SK-N-SH treated with all-trans-retinoic acid at 6 μM for 48 hours (cell line): ENCODE data around the gene UNC5C.

ENCODE experiments used
- ATAC-seq: fragments of 200-7000 bp; cut with Tn5 transposase; 3 replicates; pipeline ENCODE4 v1.9.1; 2020; ENCODE audit warnings: mild to moderate bottlenecking, moderate library complexity
- ARNTL ChIP-seq: fragments of 450-650 bp; formaldehyde crosslinking; IDR thresholded peaks from 2 replicates; pipeline ENCODE4 v1.5.0; 2020; ENCODE audit warnings: low read depth, mild to moderate bottlenecking, moderate library complexity, borderline replicate concordance
- BACH2 ChIP-seq: fragments of 250-450 bp; sonication (Bioruptor Pico); IDR thresholded peaks from 2 replicates; pipeline ENCODE4 v1.9.0; 2021; ENCODE audit warnings: mild to moderate bottlenecking, borderline replicate concordance
- CSDC2 ChIP-seq: fragments of 250-450 bp; sonication (Bioruptor Pico); IDR thresholded peaks from 2 replicates; pipeline ENCODE4 v1.5.0; 2020; ENCODE audit warnings: mild to moderate bottlenecking, moderate library complexity
- ESRRG ChIP-seq: fragments of 250-450 bp; sonication (Bioruptor Pico); IDR thresholded peaks from 2 replicates; pipeline ENCODE4 v1.6.1; 2021; ENCODE audit warnings: mild to moderate bottlenecking
- GLIS3 ChIP-seq: fragments of 250-450 bp; sonication (Bioruptor Pico); IDR thresholded peaks from 2 replicates; pipeline ENCODE4 v1.5.0; 2020; ENCODE audit warnings: mild to moderate bottlenecking, moderate library complexity
- ISL1 ChIP-seq: fragments of 250-450 bp; sonication (Bioruptor Pico); IDR thresholded peaks from 2 replicates; pipeline ENCODE4 v2.1.2; 2022; ENCODE audit warnings: mild to moderate bottlenecking, moderate library complexity
- OSR1 ChIP-seq: fragments of 250-450 bp; sonication (Bioruptor Pico); IDR thresholded peaks from 2 replicates; pipeline ENCODE4 v1.8.0; 2022; ENCODE audit warnings: moderate library complexity, mild to moderate bottlenecking, inconsistent platforms
- PPARA ChIP-seq: fragments of 250-450 bp; sonication (Bioruptor Pico); IDR thresholded peaks from 2 replicates; pipeline ENCODE4 v1.5.0; 2020; ENCODE audit warnings: mild to moderate bottlenecking, borderline replicate concordance
- RARB ChIP-seq: fragments of 250-450 bp; sonication (Bioruptor Pico); IDR thresholded peaks from 2 replicates; pipeline ENCODE4 v1.8.0; 2021; ENCODE audit warnings: mild to moderate bottlenecking, moderate library complexity
- SNAI2 ChIP-seq: fragments of 250-450 bp; sonication (Bioruptor Pico); IDR thresholded peaks from 2 replicates; pipeline ENCODE4 v1.5.0; 2020; ENCODE audit warnings: mild to moderate bottlenecking, moderate library complexity
- TOX ChIP-seq: fragments of 250-450 bp; sonication (Bioruptor Pico); IDR thresholded peaks from 2 replicates; pipeline ENCODE4 v1.8.0; 2021; ENCODE audit warnings: mild to moderate bottlenecking, moderate library complexity, borderline replicate concordance
- ZC3H10 ChIP-seq: fragments of 250-450 bp; sonication (Bioruptor Pico); IDR thresholded peaks from 2 replicates; pipeline ENCODE4 v1.5.1; 2021; ENCODE audit warnings: mild to moderate bottlenecking, moderate library complexity
- ZFP3 ChIP-seq: fragments of 250-450 bp; sonication (Bioruptor Pico); IDR thresholded peaks from 2 replicates; pipeline ENCODE4 v1.5.0; 2020; ENCODE audit warnings: mild to moderate bottlenecking, moderate library complexity
- ZFP30 ChIP-seq: fragments of 450-650 bp; formaldehyde crosslinking; IDR thresholded peaks from 2 replicates; pipeline ENCODE4 v1.5.0; 2022; ENCODE audit warnings: mild to moderate bottlenecking, moderate library complexity
- ZNF565 ChIP-seq: fragments of 450-650 bp; formaldehyde crosslinking; conservative IDR thresholded peaks from 2 replicates; pipeline ENCODE4 v1.5.0; 2020; ENCODE audit warnings: low read depth, mild to moderate bottlenecking, moderate library complexity
- ZNF70 ChIP-seq: fragments of 450-650 bp; formaldehyde crosslinking; IDR thresholded peaks from 2 replicates; pipeline ENCODE4 v1.5.0; 2020; ENCODE audit warnings: mild to moderate bottlenecking, moderate library complexity
- ZNF8 ChIP-seq: fragments of 450-650 bp; formaldehyde crosslinking; IDR thresholded peaks from 2 replicates; pipeline ENCODE4 v1.5.0; 2020; ENCODE audit warnings: mild to moderate bottlenecking, moderate library complexity
- TF ChIP-seq, protein P1 (sequence below): fragments of 250-450 bp; sonication (Bioruptor Pico); IDR thresholded peaks from 2 replicates; pipeline ENCODE4 v1.8.0; 2021; ENCODE audit warnings: low read depth, mild to moderate bottlenecking, moderate library complexity, borderline replicate concordance
- TF ChIP-seq, protein P2 (sequence below): fragments of 250-450 bp; sonication (Bioruptor Pico); IDR thresholded peaks from 2 replicates; pipeline ENCODE4 v1.5.0; 2020; ENCODE audit warnings: mild to moderate bottlenecking, moderate library complexity
- TF ChIP-seq, protein P3 (sequence below): fragments of 250-450 bp; sonication (Bioruptor Pico); IDR thresholded peaks from 2 replicates; pipeline ENCODE4 v1.5.1; 2021; ENCODE audit warnings: mild to moderate bottlenecking, moderate library complexity
- TF ChIP-seq, protein P4 (sequence below): fragments of 250-450 bp; sonication (Bioruptor Pico); IDR thresholded peaks from 2 replicates; pipeline ENCODE4 v1.5.1; 2020; ENCODE audit warnings: low read depth, mild to moderate bottlenecking, moderate library complexity

UNC5C gene

DNA sequence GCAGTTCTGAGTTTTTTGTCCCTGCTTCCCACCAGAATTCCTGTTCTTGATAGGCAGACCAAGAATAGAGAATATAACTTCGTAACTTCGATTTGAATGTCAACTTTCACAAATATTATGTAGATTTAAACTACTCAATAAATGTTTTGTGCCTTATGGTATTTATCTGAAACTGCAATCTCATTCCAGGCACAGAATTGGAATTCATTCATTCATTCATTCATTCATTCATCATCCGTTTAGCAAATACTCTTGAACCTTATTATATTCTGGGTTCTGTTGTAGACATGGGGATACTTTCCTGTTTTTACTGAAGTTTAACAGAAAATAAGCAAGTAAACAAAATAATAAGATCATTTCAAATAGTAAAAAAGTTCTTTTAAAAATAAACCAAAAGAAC, 324.4 kb downstream of the UNC5C start:
- TF ChIP-seq ESRRG (CRISPR knock-in tag), result no peak
- TF ChIP-seq ARNTL (CRISPR knock-in tag), result no peak
- TF ChIP-seq ZNF70 (CRISPR knock-in tag), result no peak
- no peak for TF ChIP-seq CSDC2
- TF ChIP-seq, protein P1, sequence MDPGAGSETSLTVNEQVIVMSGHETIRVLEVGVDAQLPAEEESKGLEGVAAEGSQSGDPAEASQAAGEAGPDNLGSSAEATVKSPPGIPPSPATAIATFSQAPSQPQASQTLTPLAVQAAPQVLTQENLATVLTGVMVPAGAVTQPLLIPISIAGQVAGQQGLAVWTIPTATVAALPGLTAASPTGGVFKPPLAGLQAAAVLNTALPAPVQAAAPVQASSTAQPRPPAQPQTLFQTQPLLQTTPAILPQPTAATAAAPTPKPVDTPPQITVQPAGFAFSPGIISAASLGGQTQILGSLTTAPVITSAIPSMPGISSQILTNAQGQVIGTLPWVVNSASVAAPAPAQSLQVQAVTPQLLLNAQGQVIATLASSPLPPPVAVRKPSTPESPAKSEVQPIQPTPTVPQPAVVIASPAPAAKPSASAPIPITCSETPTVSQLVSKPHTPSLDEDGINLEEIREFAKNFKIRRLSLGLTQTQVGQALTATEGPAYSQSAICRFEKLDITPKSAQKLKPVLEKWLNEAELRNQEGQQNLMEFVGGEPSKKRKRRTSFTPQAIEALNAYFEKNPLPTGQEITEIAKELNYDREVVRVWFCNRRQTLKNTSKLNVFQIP, result no peak
- no peak for TF ChIP-seq PPARA (CRISPR knock-in tag)
- no peak for TF ChIP-seq BACH2 (CRISPR knock-in tag)
- no peak for TF ChIP-seq ZFP3 (CRISPR knock-in tag)
- no peak for TF ChIP-seq TOX (CRISPR knock-in tag)
- TF ChIP-seq ZC3H10 (CRISPR knock-in tag), result no peak
- no peak for TF ChIP-seq ZFP30 (CRISPR knock-in tag)
- no peak for TF ChIP-seq SNAI2 (CRISPR knock-in tag)
- TF ChIP-seq, protein P2, sequence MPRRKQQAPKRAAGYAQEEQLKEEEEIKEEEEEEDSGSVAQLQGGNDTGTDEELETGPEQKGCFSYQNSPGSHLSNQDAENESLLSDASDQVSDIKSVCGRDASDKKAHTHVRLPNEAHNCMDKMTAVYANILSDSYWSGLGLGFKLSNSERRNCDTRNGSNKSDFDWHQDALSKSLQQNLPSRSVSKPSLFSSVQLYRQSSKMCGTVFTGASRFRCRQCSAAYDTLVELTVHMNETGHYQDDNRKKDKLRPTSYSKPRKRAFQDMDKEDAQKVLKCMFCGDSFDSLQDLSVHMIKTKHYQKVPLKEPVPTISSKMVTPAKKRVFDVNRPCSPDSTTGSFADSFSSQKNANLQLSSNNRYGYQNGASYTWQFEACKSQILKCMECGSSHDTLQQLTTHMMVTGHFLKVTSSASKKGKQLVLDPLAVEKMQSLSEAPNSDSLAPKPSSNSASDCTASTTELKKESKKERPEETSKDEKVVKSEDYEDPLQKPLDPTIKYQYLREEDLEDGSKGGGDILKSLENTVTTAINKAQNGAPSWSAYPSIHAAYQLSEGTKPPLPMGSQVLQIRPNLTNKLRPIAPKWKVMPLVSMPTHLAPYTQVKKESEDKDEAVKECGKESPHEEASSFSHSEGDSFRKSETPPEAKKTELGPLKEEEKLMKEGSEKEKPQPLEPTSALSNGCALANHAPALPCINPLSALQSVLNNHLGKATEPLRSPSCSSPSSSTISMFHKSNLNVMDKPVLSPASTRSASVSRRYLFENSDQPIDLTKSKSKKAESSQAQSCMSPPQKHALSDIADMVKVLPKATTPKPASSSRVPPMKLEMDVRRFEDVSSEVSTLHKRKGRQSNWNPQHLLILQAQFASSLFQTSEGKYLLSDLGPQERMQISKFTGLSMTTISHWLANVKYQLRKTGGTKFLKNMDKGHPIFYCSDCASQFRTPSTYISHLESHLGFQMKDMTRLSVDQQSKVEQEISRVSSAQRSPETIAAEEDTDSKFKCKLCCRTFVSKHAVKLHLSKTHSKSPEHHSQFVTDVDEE (CRISPR knock-in tag), result no peak
- TF ChIP-seq, protein P3, sequence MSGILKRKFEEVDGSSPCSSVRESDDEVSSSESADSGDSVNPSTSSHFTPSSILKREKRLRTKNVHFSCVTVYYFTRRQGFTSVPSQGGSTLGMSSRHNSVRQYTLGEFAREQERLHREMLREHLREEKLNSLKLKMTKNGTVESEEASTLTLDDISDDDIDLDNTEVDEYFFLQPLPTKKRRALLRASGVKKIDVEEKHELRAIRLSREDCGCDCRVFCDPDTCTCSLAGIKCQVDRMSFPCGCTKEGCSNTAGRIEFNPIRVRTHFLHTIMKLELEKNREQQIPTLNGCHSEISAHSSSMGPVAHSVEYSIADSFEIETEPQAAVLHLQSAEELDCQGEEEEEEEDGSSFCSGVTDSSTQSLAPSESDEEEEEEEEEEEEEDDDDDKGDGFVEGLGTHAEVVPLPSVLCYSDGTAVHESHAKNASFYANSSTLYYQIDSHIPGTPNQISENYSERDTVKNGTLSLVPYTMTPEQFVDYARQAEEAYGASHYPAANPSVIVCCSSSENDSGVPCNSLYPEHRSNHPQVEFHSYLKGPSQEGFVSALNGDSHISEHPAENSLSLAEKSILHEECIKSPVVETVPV (CRISPR knock-in tag), result no peak
- TF ChIP-seq ISL1 (CRISPR knock-in tag), result no peak
- TF ChIP-seq OSR1 (CRISPR knock-in tag), result no peak
- TF ChIP-seq, all 23 proteins: peak for 0
- ATAC-seq, result no peak

DNA sequence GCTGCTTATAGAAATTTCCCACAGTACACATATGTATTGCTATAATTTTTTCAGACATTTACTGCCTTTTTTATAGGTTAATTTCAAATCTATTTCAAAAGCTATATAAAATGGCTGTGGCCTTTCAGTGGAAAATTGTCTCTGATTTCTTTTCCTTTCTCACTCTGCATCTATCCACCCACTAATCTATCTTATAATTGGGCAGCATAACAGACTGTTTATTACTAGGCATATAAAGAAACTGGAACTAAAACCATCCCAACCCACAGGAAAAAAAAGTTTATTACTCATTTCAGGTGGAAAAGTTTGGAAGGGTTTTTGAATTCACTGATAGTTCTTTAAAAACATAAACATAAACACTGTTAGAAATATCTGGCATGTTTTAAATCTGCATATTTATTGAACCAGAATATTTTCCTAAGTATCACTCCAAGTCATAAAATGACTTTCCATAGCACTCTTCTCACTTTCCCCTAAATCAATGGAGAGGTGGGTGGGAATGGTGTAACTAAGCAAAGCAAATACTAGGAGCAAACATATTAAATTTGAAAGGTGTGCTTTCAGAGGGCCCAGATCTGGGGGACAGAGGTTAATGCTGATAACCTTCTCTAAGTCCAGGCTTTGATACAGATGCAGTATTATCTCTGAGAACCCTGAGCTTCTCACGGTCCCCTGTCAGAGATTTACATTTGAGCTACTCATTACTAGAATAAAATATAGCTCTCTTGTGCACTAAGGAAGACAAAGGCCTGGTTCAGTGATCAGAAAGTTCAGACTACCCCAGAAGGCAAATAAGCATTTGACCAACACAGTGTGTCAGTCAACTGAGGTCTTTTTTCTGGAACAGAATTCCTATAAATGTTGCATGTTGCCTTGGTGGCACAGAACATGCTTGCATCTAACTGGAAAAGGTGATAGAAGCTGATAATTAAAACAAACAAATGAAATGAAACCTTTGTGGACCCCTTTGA, 328.3 kb downstream of the UNC5C start:
- no peak for ATAC-seq
- TF ChIP-seq ZNF565 (CRISPR knock-in tag), result no peak
- TF ChIP-seq ZFP3 (CRISPR knock-in tag), result no peak
- TF ChIP-seq RARB (CRISPR knock-in tag), result no peak

DNA sequence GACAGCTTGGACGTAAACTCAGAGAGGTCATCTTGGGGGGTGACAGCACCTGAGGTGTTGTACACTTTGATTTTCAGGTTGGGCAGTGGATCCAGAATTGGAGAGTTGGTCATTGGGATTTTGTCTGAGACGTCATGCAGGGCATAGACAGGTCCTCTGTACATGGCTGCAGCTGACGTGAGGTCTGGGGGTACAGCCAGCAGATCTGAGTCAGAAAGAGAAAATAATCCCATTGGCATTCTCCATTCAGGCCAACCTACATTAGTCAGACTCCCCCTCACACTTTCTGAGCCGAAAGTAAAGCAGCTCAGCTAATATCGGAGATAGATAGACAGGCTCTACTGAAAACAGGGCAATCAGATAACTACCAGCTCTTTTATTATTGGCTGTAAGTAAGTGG, 329.7 kb downstream of the UNC5C start:
- no peak for TF ChIP-seq BACH2 (CRISPR knock-in tag)
- no peak for TF ChIP-seq ZNF70 (CRISPR knock-in tag)
- no peak for TF ChIP-seq RARB (CRISPR knock-in tag)
- no peak for TF ChIP-seq ZFP30 (CRISPR knock-in tag)
- TF ChIP-seq, protein P4, sequence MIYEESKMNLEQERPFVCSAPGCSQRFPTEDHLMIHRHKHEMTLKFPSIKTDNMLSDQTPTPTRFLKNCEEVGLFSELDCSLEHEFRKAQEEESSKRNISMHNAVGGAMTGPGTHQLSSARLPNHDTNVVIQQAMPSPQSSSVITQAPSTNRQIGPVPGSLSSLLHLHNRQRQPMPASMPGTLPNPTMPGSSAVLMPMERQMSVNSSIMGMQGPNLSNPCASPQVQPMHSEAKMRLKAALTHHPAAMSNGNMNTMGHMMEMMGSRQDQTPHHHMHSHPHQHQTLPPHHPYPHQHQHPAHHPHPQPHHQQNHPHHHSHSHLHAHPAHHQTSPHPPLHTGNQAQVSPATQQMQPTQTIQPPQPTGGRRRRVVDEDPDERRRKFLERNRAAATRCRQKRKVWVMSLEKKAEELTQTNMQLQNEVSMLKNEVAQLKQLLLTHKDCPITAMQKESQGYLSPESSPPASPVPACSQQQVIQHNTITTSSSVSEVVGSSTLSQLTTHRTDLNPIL, result no peak
- TF ChIP-seq ESRRG (CRISPR knock-in tag), result no peak
- TF ChIP-seq ISL1 (CRISPR knock-in tag), result no peak
- TF ChIP-seq GLIS3, result no peak
- no peak for TF ChIP-seq SNAI2 (CRISPR knock-in tag)
- no peak for TF ChIP-seq ZC3H10 (CRISPR knock-in tag)
- no peak for TF ChIP-seq ZNF8 (CRISPR knock-in tag)
- ATAC-seq, result peak; percentile 71

DNA sequence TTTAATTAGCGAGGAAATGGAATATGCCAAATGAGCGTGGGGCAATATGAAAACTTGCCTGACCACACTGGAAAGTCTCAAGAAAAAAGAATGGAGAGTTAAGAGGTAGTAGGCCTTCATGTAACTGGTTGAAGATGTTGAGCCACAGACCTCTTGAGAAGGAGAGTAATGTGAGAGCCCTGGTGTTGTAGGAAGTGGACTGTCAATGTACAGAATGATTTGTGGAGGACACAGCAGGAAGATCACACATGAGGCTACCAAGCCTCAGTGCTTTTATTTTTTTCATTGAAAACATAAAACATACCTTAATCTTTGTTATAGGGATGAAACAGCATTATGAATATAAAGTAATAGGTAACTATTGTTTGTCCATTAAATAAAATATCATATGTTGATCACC, 331.6 kb downstream of the UNC5C start:
- no peak for ATAC-seq
- TF ChIP-seq CSDC2 (no peak), BACH2 (CRISPR knock-in tag) (no peak), ISL1 (CRISPR knock-in tag) (no peak), RARB (CRISPR knock-in tag) (no peak), SNAI2 (CRISPR knock-in tag) (no peak), ZNF8 (CRISPR knock-in tag) (no peak), ZFP3 (CRISPR knock-in tag) (no peak), ZNF565 (CRISPR knock-in tag) (no peak), TOX (CRISPR knock-in tag) (no peak), GLIS3 (no peak)
- TF ChIP-seq, protein P3 (CRISPR knock-in tag), result no peak
- TF ChIP-seq, protein P1, result no peak
